HL-60 (cell line): Measurements from ENCODE around the gene CADM2.

Experiments
- DNase-seq, 2 experiments: peaks; one replicate each; pipeline ENCODE4 v3.0.0-alpha.2; 2010 to 2020; ENCODE audit warnings: low read depth in 1 of 2, low spot score in 1 of 2
- H3K27ac ChIP-seq: fragments of 250-450 bp; sonication (Bioruptor Pico); replicated peaks from 2 replicates; pipeline ENCODE4 v1.5.1; 2020; ENCODE audit warnings: mild to moderate bottlenecking, moderate library complexity
- H3K27me3 ChIP-seq: fragments of 250-450 bp; sonication (Bioruptor Pico); 2 replicates; pipeline ENCODE4 v1.5.1; 2021; ENCODE audit warnings: mild to moderate bottlenecking, moderate library complexity; ENCODE audit not compliant: insufficient read depth, poor library complexity, severe bottlenecking
- H3K4me3 ChIP-seq: replicated peaks from 2 replicates; pipeline ENCODE4 v1.5.1; 2011; ENCODE audit warnings: mild to moderate bottlenecking, control low read depth, low read length; ENCODE audit not compliant: insufficient read depth
- GABPA ChIP-seq: IDR thresholded peaks from 2 replicates; pipeline ENCODE4 v1.6.1; 2012; ENCODE audit warnings: low read depth
- POLR2AphosphoS5 ChIP-seq: IDR thresholded peaks from 2 replicates; pipeline ENCODE4 v1.6.1; 2012; ENCODE audit warnings: low read depth
- SPI1 ChIP-seq: IDR thresholded peaks from 2 replicates; pipeline ENCODE4 v1.6.1; 2012; ENCODE audit warnings: low read depth, mild to moderate bottlenecking, borderline replicate concordance
- TF ChIP-seq, protein P1 (sequence below): IDR thresholded peaks from 2 replicates; pipeline ENCODE4 v1.6.1; 2012; ENCODE audit warnings: low read depth; ENCODE audit not compliant: insufficient replicate concordance
- TF ChIP-seq, protein P2 (sequence below): IDR thresholded peaks from one replicate; pipeline ENCODE4 v1.5.1; 2011; ENCODE audit warnings: low read length, control low read depth, inconsistent platforms; ENCODE audit not compliant: insufficient read depth

Gene CADM2

DNA sequence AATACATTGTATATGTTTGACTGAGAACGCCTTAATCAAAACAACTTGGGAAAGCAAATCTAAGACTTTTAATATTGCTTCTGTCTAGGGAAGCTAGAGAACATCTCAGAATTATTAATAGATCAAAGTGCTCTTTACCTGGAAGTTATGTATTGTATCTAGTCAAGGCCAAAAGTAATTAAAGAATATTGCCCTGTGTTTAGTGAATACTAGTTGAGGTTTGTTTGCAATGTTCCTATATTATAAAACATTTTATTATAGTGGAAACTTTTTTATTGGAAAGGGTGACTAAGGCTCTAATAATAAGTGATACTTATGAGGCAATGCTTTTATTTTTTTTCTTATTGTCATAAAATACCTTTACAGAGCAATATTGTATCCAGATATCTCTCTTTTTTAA, 118.2 kb downstream of the CADM2 start:
- no peaks in the 10 kb centered on the region for H3K27me3 ChIP-seq
- no peak overlapping the region for H3K4me3 ChIP-seq
- no peak overlapping the region for H3K27ac ChIP-seq
- no peak for TF ChIP-seq POLR2AphosphoS5
- DNase-seq, result no peak

DNA sequence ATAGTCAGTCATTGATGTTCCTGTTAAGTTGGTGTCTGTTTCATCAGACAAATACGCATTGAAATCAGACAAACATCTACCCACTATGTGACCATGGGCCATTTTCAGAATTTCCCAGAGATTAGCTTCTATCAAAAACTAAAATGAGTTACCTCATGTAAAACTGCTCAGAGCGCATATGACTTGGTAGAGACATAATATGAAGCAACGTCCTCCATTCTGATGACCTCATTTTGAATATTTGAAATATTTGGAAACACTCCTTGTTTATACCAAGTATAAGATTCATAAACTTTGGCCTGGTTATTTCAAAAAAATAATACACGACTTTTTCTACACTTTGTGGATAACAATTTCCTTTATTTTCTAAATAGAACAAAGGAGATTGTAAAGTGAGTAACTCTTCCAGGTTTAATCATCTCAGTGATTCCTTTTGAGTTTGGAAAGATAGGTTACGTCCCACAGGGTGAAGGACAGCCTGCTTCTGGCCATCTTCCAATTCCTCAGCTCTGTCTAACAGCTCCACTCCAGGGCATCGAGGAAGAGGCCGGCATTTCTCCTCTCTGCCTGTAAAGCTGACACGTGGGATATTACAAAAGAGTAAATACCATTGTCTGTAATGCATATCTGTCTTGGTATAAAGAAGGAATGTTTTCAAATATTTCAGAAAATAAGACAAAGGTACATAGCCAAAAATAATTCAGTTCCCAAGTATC, 122.6 kb downstream of the CADM2 start:
- no peak overlapping the region for H3K27ac ChIP-seq
- no peak for DNase-seq
- TF ChIP-seq POLR2AphosphoS5 (no peak), GABPA (no peak), SPI1 (no peak)
- TF ChIP-seq, protein P1, sequence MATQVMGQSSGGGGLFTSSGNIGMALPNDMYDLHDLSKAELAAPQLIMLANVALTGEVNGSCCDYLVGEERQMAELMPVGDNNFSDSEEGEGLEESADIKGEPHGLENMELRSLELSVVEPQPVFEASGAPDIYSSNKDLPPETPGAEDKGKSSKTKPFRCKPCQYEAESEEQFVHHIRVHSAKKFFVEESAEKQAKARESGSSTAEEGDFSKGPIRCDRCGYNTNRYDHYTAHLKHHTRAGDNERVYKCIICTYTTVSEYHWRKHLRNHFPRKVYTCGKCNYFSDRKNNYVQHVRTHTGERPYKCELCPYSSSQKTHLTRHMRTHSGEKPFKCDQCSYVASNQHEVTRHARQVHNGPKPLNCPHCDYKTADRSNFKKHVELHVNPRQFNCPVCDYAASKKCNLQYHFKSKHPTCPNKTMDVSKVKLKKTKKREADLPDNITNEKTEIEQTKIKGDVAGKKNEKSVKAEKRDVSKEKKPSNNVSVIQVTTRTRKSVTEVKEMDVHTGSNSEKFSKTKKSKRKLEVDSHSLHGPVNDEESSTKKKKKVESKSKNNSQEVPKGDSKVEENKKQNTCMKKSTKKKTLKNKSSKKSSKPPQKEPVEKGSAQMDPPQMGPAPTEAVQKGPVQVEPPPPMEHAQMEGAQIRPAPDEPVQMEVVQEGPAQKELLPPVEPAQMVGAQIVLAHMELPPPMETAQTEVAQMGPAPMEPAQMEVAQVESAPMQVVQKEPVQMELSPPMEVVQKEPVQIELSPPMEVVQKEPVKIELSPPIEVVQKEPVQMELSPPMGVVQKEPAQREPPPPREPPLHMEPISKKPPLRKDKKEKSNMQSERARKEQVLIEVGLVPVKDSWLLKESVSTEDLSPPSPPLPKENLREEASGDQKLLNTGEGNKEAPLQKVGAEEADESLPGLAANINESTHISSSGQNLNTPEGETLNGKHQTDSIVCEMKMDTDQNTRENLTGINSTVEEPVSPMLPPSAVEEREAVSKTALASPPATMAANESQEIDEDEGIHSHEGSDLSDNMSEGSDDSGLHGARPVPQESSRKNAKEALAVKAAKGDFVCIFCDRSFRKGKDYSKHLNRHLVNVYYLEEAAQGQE, result no peak
- TF ChIP-seq, protein P2, sequence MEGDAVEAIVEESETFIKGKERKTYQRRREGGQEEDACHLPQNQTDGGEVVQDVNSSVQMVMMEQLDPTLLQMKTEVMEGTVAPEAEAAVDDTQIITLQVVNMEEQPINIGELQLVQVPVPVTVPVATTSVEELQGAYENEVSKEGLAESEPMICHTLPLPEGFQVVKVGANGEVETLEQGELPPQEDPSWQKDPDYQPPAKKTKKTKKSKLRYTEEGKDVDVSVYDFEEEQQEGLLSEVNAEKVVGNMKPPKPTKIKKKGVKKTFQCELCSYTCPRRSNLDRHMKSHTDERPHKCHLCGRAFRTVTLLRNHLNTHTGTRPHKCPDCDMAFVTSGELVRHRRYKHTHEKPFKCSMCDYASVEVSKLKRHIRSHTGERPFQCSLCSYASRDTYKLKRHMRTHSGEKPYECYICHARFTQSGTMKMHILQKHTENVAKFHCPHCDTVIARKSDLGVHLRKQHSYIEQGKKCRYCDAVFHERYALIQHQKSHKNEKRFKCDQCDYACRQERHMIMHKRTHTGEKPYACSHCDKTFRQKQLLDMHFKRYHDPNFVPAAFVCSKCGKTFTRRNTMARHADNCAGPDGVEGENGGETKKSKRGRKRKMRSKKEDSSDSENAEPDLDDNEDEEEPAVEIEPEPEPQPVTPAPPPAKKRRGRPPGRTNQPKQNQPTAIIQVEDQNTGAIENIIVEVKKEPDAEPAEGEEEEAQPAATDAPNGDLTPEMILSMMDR, result no peak
- H3K4me3 ChIP-seq, result no peak overlapping the region
- no peaks in the 10 kb centered on the region for H3K27me3 ChIP-seq

DNA sequence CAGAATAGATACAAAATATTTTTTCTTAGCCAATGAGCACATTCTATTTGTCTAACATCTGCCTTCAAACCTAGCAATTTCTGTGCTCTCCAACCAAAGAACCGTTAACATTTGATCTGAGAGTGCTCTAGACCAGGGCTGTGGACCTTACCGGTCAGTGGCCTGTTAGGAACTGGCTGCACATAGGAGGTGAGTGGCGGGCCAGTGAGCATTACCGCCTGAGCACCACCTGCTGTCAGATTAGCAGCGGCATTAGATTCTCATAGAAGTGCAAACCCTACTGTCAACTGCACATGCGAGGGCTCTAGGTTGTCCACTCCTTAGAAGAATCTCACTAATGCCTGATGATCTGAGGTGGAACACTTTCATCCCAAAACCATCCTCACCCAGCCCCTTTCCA, 131.7 kb downstream of the CADM2 start:
- DNase-seq, result no peak
- no peaks in the 10 kb centered on the region for H3K27me3 ChIP-seq
- no peak overlapping the region for H3K27ac ChIP-seq
- TF ChIP-seq POLR2AphosphoS5, result no peak
- TF ChIP-seq, protein P1, result no peak
- TF ChIP-seq, protein P2, result no peak
- no peak for TF ChIP-seq GABPA
- no peak for TF ChIP-seq SPI1
- H3K4me3 ChIP-seq, result no peak overlapping the region

DNA sequence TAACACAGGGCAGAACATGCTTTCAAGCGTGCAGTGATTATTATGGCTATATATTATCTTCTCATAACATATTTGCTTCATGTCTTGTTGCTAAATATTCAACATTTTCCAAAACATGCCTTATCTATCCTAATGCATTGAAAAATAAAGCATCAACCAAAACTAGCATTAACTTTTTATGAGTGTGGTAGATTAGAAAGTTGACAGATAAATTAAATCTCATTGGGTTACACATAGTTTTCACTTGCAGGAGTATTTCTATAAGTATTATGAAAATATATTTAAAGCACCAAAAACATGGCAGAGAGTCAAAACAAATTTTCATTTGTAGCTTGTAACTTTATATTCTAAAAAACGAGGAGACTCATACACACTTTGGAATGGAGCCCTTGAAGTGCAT, 141.5 kb downstream of the CADM2 start:
- H3K4me3 ChIP-seq, result no peak overlapping the region
- no peak overlapping the region for H3K27ac ChIP-seq
- TF ChIP-seq SPI1, result no peak
- TF ChIP-seq, protein P1, result no peak
- TF ChIP-seq POLR2AphosphoS5, result no peak
- TF ChIP-seq, protein P2, result no peak
- TF ChIP-seq GABPA, result no peak
- no peaks in the 10 kb centered on the region for H3K27me3 ChIP-seq
- DNase-seq, result no peak
